Lower leg skin (tissue), 3 donors: ENCODE data around the gene ITGA3.

Experiments used
- CTCF ChIP-seq, 3 donors: fragments of 450-650 bp; IDR thresholded peaks; one replicate each; pipeline ENCODE4 v1.5.1; 2016; ENCODE audit warnings: antibody characterized with exemption in 3 of 3, mild to moderate bottlenecking in 3 of 3, moderate library complexity in 2 of 3
- POLR2A ChIP-seq, 2 donors: fragments of 450-650 bp; IDR thresholded peaks; one replicate each; pipeline ENCODE4 v1.6.1; 2016 to 2017; ENCODE audit warnings: antibody characterized with exemption in 2 of 2, mild to moderate bottlenecking in 1 of 2, moderate library complexity in 1 of 2

- TF ChIP-seq CTCF (IDR thresholded peaks at IDR 0.05) (no peak), POLR2A (IDR thresholded peaks at IDR 0.05) (no peak)
Observed at GRCh38 chr17:50106393-50107131, 50.7 kb downstream of the ITGA3 start.
